Activated B cell treated with CpG ODN at 0.5 μM for 24 hours (primary cell): Measurements from ENCODE around the gene NPFF. TPM values are rescaled to one million over a fixed set of nuclear protein-coding genes. Genes with fewer than 3 reads are reported as not detected.

ENCODE experiments used
- total RNA-seq: library from RNA; stranded (reverse); gene quantifications from 2 replicates; pipeline ENCODE4 v1.2.3, GENCODE V29; 2022

The NPFF gene
- total RNA-seq, 1 donor from 2014 or later: not detected

Other genes starting within 250 kb of the NPFF start
- 6.2 and 8.2 TPM in 2 replicates for gene ESPL1, start 239.2 kb downstream of the NPFF start, total RNA-seq
- gene PFDN5, start 211.9 kb downstream of the NPFF start, total RNA-seq: 486 and 578 TPM in 2 replicates
- gene MYG1, start 207.8 kb downstream of the NPFF start, total RNA-seq: 59.1 and 65.3 TPM in 2 replicates
- 57.3 and 72.1 TPM in 2 replicates for gene AAAS, start 185.9 kb downstream of the NPFF start, total RNA-seq
- gene SP7, start 171.1 kb downstream of the NPFF start, total RNA-seq: not detected in 2 replicates
- 99.2 and 102 TPM in 2 replicates for gene SP1, start 127.3 kb downstream of the NPFF start, total RNA-seq
- not detected in 2 replicates for gene AMHR2, start 83.6 kb downstream of the NPFF start, total RNA-seq
- 266 and 288 TPM in 2 replicates for gene PRR13, start 65.8 kb downstream of the NPFF start, total RNA-seq
- gene PCBP2, start 55.4 kb downstream of the NPFF start, total RNA-seq: 841 and 853 TPM in 2 replicates
- 3.6 and 6.0 TPM in 2 replicates for gene MAP3K12, start 8.0 kb downstream of the NPFF start, total RNA-seq
- 45.7 and 49.6 TPM in 2 replicates for gene TARBP2, start 6.2 kb downstream of the NPFF start, total RNA-seq
- 29.5 and 36.8 TPM in 2 replicates for gene ATF7, start 118.9 kb upstream of the NPFF start, total RNA-seq
- 330 and 354 TPM in 2 replicates for gene ATP5MC2, start 168.6 kb upstream of the NPFF start, total RNA-seq
- 44.2 and 59.5 TPM in 2 replicates for gene CALCOCO1, start 220.0 kb upstream of the NPFF start, total RNA-seq
- gene CISTR, start 244.5 kb upstream of the NPFF start, total RNA-seq: not detected in 2 replicates